LHCN-M2 (cell line): ENCODE results near the gene IL12RB2. TPM values are rescaled to one million over a fixed set of nuclear protein-coding genes. Genes with fewer than 3 reads are reported as not detected.
"Not testable (repeated sequence)": the region's sequence is repeated elsewhere in the genome, so short reads cannot be mapped to it uniquely, and the experiment has no call there.

Experiments used
- DNase-seq: peaks from one replicate; pipeline ENCODE4 v3.0.0-alpha.2; 2012; ENCODE audit warnings: low read depth
- total RNA-seq: library from RNA; depleted of rRNA; stranded (reverse); fragments of >200 nt; gene quantifications from 2 replicates; pipeline ENCODE4 v1.2.3, GENCODE V29; 2014; rRNA removed

Gene IL12RB2
- total RNA-seq, 1 experiment from 2014 or later, result not detected

GRCh38 chr1:67430358-67431155 lies 122.9 kb downstream of the IL12RB2 start, which contains the start of gene SERBP1:
TSS of gene SERBP1 (minus strand) at chr1:67430402. CDS start at chr1:67430300, 102 bp downstream.
- DNase-seq, result peak; percentile 97

DNA sequence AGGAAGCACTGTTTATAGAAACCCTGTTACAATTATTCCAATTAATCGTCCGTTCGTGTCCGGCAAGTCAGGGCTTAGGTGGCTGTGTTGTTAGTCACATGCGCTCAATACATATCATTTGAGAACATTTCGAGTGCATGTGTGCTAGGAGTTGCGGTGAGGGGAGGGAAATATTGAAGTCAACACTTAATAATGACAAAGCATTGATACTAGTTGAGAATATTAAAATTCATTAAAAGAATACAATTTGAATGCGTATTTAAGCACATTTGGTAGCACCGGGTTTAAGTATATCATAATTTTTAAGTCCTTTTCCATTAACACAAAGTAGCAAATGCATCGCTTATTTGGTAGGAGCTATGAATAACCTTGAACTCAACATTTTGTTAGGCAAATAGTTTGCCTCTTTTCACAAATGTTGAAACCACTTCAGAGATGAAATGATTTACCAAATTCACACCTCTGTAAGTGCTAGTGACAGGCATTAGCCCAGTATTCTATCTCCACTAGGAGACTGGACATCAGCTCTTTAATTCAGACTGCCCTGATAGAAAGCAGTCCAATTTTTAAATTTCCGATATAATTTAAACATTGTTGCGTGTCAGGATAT lies 123.6 kb downstream of the IL12RB2 start:
- DNase-seq, result no peak

DNA sequence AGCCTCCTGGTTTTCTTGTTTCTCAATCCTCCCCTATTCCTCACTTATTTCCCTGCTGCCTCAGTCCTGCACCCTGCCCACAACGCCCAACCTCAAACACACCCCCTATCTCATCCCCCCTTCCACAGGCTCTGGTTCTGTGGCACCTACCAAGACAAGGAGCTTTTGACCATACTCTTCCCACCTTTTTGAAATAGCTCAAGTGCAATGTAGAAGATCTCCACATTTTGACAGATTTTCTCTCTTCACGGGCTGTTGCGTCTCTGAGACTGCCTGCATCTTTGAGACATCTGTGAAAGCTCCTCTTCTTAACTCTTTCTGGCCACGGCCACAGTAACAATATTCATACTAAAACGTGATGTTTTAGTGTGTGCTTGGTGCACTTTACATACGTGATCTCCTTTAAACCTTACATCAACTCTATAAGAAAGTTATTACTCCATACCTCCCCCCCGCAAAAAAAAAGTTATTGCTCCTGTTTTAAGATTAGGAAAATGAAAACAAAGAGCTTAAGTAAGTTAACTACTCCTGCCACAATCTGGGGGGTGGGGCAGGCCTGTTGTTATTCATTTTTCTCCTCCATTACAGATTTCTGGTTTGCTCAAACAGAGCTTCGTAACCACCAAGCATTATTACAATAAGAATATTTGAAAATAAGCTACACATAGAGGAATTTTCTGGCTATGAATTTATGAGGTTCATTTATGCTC lies 124.4 kb downstream of the IL12RB2 start:
- no peak for DNase-seq

DNA sequence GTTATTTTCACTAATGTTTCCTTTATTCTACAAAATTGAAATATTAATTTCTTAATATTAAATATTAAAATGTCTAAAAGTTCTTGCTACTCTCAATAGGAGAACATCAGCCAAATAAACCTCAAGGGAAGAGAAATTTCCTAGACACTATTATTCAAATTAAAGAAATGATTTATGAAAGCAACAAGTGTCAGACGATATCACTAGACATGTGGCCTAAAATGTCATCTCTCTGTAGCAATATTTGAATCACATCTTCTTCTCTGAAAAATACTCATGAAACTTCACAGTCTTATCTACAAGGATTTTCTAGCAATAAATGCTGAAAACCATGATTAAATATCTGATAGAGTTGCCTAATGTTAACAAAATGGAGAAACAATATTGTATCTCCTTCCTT lies 125.1 kb downstream of the IL12RB2 start:
- no peak for DNase-seq

DNA sequence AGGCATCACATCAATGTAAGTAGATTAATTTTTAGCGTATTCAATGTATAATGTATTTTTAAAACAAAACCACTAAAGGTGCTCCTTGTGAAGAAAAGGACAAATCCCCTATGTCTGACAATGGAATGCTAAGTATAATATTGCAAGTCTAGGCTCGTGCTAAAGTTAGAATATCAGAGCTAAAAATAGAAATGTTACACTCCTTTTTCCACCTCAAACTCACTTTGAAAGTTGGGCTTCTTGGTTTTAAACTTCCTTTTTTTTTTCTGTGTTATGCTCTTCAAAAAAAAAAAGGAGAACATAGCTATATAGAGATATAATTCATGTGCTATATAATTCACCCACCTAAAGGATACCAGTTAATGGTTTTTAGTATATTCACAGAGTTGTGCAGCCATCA lies 126.2 kb downstream of the IL12RB2 start:
- no peak for DNase-seq

GRCh38 chr1:67434491-67434890 lies 126.8 kb downstream of the IL12RB2 start:
- no peak for DNase-seq

- DNase-seq, result no peak
Measured at GRCh38 chr1:67436511-67437055, 128.9 kb downstream of the IL12RB2 start.

- DNase-seq, result no peak
Measured at GRCh38 chr1:67437961-67438360, 130.3 kb downstream of the IL12RB2 start.

- no peak for DNase-seq
Measured at GRCh38 chr1:67439277-67440029, 131.8 kb downstream of the IL12RB2 start.

DNA sequence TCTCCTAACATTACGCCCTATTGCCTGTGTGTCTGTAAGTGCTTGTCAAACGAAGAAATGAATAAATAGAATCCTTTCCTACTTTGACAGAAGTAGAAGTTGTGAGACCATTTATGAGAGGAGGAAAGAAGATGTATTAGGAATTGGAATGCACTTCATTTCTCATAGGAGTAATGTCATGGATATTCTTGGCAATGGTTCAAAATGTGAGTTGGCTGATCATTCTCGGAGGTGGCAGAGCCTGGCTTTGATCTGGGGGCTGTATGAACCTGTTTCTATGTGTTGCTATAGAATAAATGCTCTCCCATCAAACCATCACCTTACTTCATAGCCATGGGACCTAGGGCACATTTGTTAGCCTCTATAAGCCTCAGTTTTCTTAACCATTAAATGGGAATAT lies 132.7 kb downstream of the IL12RB2 start:
- no peak for DNase-seq

DNA sequence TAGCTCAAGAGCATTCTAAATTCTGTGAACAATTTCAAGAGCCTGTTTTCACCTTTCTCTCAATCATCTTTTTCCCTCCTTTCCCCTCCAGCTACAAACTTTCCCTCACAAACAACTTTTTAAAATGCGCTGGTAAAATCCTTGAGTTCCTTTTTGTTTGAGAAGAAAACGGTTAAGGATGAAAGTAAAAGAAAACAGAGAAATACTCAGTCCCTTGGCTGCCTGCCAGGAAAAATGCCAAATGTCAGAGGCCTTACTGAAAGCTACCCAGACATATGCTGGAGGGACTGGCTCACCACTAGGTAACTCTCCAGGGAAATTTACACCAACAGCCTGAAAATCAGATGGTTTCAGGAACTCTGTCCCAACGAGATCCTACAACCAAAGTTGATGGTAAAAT lies 133.5 kb downstream of the IL12RB2 start:
- DNase-seq, result peak; percentile 77

- no peak for DNase-seq
Measured at GRCh38 chr1:67441739-67442281, 134.1 kb downstream of the IL12RB2 start.

DNA sequence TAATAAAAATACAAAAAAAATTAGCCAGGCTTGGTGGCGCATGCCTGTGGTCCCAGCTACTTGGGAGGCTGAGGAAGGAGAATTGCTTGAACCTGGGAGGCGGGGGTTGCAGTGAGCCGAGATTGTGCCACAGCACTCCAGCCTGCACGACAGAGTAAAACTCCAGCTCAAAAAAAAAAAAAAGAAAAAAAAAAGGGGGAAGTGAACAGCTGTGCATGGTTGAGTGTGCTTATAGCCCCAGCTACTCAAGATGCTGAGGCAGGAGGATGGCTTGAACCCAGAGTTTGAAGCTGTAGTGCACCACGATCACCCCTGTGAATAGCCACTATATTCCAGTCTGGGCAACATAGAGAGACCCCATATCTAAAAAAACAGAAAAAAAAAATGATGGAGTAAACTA lies 138.3 kb downstream of the IL12RB2 start:
- not testable (repeated sequence) for DNase-seq

Other genes starting within 250 kb of the IL12RB2 start
- gene C1orf141, start 172.9 kb upstream of the IL12RB2 start, total RNA-seq, result not detected in 2 replicates
- not detected in 2 replicates for gene IL23R, start 141.4 kb upstream of the IL12RB2 start, total RNA-seq
- gene SERBP1, start 122.5 kb downstream of the IL12RB2 start, total RNA-seq, result 259 and 320 TPM in 2 replicates